HG03025 (cell line): ENCODE results near the gene ULK4.
A peak's percentile ranks its signal among the peaks of the same experiment; 100 is the strongest.

Experiments
- ATAC-seq: cut with Tn5 transposase; IDR thresholded peaks from one replicate; pipeline ENCODE4 v1.9.1; 2021; ENCODE audit warnings: mild to moderate bottlenecking, moderate library complexity; ENCODE audit not compliant: unreplicated experiment, low FRiP score

The ULK4 gene

DNA sequence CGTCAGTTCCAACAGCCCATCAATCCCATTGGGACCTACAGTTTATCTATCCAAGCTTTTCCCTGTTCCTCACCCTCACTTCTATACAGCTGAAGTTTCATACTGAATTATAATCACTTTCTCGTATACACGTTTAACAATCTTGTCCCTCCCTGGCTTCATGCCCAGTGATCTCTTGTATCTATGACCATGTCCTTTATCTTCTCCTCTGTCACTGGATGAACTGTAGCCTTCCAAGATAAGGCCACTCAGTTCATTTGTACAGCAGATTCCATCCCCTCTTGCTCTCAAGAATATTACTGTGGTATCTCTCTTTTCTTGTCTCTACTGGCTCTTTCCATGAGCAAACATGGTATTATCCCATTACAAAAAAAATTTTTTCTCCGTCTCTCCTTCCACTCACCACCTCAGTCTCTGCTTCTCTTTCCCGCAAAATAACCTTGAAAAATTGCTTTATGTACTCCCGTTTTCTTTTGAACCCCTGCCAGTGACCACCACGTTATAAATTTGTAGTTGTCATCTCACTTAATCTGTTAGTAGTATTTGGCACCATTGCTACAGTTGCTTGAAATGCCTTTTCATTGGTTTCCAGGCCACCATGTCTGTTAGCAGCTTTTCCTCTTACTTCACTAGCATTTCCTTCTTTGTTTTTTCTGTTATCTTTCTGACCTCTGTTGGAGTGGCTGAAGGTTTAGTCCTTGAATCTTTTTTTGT lies 753.2 kb downstream of the ULK4 start:
- ATAC-seq = no peak

DNA sequence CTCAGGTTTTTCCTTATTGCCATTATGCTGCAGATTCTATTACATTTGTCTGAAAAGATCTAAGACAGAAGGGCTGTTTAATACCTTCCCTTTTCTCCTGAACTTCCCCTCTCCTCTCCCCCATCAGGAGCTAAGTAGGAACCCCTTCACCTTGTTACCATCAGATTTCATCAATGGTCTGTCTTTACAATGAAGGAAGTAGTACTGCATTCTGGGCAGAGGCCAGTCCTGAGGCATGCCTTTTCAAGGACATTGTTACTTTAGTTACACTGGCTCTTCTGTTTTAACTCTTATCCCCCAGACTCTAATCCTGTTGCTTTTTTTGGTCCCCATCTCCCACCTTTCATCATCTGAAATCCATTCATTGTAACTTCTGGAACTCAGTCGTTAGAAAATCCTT lies 754.5 kb downstream of the ULK4 start:
- no peak for ATAC-seq

DNA sequence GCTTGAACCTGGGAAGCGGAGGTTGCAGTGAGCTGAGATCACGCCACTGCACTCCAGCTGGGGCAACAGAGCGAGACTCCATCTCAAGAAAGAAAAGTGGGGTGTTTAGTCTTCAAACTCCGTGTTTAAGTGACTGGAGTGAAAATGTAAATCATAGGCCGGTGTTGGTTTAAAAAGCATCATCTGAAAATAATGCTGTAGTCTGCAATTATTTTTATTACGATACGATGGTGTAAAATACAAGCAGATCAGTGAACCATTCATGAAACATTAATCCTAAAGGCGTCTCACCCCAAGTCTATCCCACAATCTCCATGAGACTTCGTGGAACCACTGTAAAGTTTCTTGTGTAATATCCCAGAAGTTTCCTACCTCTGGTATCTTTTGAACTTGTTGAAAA lies 756.3 kb downstream of the ULK4 start:
- no peak for ATAC-seq

DNA sequence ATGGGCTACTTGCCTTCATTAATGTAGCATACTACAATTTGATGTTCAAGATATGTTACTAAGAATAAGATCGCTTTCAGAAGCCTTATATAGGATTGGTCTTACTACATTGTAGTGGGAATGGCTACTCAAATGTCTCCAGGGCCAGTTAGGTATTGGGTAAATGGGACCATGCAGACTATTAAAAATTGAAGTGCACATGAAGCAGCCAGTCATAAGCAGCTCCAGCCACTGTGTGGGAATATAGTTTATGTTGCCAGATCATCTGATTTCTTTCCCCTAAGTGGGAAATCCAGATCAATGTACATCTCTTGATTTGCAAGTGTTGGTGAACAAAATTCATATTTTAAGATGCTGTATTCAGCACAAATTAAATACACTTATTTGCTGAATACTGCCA lies 757.5 kb downstream of the ULK4 start:
- no peak for ATAC-seq

DNA sequence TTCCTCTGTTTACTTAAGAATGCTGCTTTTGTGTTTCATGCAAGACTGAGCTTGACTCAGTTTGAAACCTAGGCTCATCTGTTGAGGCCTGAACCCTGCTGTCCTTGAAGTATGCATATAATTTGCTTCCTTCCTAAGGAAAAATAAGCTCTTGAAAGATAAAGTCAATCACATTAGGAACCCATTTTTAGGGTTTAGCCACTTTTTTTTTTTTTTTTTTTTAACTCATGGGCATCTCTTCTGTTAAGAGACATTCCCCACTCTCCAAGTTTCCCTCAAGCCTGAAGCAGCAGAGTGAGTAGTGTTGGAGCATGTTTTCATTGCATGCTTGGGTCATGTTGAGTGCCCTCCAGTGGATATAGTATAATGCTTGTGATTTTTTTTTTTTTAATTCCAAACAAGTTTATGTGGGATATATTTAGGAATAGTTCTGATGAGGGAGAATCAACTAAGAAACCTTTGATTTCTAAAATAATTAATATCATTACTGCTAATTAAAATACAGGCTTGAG lies 759.0 kb downstream of the ULK4 start:
- ATAC-seq = no peak

DNA sequence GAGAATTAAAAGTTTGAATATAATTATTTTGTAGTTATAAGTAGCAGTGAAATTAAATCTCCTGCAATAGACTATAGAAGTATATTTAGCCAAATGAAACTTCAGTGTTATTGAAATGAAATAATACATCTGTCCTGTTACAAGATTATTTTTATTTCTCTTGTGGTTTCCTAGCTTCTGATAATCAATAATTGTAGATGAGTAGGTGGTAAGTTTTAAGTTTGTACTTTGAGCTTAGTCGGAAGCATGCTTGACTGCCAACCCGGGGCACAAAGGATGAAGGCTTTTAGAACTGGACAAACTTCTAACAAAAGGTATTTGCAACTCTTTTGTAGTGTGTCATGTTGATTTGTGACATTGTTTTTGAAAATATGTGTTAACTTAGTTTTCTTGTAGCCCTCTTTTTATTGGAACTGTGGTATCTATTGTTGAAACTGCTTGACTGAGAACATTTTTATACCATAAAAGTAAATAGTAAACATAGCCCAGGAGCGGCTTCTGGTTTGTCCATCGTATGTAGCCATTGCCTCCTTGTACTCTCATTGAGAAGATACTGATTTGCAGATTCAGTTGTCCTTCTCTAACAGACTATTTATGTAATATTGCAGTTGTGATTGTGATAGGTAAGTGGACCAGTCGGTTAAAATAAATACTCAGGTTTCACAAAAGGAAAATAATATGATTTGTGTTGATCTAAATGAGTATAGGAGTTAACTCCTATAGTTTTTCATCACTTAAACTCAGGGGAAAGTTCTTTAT lies 759.6 kb downstream of the ULK4 start:
- no peak for ATAC-seq

DNA sequence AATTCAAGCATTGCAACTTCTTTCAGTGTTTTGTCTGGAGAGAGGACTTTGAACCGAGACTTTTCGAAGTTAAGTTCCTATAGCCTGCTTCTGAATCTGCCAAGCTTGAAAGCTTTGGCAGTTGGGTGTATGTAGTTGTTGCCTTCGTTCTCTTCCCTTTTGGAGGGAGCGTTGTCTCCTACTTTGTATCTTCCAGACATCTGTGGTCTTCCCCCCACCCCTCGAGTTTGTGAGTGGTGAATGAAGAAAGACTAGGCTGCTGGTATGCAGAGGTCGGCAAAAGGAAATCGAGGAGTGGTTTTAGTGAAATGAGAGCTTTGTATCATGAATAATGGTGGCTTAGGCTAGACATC lies 761.3 kb downstream of the ULK4 start:
- ATAC-seq = no peak

DNA sequence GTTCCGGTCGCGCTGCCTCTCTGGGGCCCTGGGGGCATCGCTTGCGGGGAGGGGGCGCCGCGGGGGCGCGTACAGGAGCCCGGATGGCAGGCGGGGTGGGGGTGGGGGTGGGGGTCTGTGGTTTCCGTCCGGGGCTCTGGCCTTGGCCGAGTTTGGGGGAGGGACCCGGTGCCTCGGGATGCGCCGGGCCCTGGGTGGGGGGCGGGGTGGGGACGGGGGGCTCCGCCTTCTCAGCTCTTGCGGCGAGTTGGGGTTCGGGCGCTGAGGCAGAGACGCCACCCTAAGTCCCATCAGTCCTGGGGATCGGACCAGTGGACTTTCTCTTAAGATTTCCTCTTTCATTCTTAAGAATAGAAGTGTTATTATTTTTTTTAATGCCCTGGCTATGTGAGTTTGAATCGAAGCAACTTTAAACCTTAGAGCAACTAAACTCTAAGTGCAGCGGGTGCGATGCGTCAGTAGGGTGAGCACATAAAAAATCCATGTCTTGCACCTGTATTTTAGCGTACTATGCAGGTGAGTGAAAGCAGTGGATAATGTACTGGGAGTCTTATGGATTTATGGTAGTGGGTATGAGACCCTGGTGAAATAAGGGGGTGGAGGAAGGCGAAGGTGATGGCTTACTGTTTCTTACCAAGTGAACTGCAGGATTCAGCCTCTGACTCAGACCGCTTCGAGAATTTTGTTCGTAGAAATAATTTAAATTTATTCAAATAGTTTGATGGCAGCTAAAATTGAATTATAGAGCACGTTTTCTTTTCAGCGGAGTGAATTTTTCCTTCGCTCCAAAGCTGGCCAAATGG lies 761.8 kb downstream of the ULK4 start:
- no peak for ATAC-seq

DNA sequence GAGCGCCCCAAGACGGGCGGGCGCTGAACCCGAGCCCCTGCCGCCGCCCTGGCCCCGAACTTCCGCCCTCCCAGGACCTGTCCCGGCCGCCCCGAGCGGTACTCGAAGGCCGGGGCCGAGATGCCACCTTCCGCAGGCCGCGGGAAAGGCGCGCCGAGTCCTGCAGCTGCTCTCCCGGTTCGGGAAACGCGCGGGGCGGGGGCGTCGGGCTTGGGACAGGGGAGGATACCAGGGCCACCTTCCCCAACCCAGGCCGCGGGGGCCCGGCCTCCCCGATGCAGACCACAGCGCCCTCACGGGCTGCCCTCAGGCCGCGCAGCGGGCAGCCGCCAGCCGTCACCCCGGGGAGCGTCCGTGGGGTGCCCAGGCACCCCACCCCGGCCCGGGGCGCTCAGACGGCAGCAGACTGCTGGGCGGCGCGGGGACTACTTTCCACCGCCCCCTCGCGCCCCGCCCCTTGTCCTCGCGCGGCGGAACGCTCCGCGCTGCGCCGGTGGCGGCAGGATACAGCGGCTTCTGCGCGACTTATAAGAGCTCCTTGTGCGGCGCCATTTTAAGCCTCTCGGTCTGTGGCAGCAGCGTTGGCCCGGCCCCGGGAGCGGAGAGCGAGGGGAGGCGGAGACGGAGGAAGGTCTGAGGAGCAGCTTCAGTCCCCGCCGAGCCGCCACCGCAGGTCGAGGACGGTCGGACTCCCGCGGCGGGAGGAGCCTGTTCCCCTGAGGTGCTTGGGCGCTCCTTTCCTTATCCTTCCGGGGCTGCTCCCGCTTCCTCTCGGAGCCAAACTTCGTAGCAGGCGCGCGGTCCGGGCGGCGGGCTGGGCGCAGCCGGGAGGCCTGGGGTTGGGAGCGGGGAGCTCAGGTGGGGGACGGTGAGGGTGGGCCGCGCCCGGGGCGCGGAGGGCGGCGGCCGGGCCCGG lies 762.7 kb downstream of the ULK4 start, which contains the start of gene CTNNB1:
Gene CTNNB1 (plus strand): TSS at position 556 of the 916 bp plus-strand sequence. CDS start 24,564 bp downstream, outside the sequence.
- ATAC-seq = peak; percentile 57

DNA sequence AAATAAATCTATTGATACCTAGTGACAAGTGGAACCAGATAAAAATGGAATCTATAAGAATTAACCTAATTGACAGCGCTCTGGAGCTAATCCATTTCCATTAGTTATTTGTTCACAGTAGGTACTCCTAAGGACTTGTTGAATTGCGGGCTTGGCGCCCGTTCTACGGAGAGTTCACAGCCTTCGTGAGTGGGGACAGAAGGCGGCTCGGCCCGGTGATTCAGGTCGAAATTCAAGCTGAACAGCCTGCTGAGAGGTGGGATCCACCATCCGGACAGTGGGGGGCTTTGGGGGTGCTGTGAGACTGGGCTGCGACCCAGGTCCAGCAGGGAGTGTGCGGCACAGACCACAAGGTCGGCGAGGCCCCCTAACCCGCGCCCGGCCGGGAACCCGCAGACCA lies 763.4 kb downstream of the ULK4 start:
- no peak for ATAC-seq

DNA sequence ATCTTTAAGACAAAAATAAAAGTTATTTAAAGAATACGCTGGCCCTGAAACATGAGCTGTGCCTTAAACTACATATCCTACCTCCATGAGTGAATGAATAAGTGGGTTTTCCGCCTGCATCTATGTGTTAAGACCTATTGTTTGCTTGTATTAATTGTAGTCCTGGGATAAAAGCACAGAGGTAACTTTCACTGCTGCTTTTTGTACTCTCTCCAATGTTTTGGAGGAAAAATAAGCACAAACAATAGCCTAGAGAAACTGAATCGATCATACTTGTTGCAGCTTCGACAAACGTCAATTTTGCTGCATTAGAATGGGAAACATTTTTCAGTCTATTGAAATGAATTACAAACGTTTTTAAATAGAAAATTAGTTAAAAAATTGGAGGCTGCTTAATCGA lies 763.9 kb downstream of the ULK4 start:
- ATAC-seq = no peak
